ENCODE measurements around the gene PTGDS. TPM values are rescaled to one million over a fixed set of nuclear protein-coding genes. Genes with fewer than 3 reads are reported as not detected.
A peak's percentile ranks its signal among the peaks of the same experiment; 100 is the strongest.

Gene PTGDS
- total RNA-seq, 1 donor from 2014 or later: not detected

DNA sequence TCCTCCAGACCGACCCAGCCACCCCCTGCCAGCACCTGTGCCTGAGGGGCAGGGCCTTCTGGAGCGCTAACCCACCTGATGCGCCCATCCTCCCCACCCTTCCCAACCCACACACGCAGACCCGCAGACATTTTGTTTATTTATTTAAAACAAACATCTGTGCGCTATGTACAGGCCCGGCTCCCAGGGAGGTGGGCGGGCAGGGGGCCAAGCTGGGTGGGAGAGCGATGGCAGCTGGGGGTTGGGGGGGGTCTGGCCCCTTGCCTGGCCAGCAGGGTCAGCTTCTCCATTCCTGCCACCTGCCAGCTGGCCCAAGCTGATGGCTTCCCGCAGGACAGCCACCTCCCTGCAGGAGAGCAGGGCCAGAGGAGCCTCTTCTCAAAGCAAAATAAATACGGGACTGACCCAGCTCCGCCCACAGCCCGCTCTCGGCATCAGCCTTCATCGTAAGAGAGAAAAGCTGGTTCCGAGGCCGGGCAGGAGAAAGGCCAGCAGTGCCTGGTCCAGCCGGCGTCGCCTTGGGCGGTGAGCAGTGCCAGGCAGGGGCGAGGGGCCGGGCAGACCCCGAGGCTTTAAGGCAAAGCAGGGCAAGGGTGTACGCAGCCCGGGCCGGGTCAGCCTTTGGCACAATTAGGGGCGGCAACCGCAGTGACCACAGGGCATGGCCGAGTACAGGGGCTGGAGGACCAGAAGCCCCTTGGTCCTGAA lies 30.0 kb downstream of the PTGDS start:
- peaks cover 2% of the 10 kb centered on the region for H3K4me1 Mint-ChIP-seq (ENCODE audit: low read depth, unreplicated experiment)
- DNase-seq: peak; percentile 56
- TF ChIP-seq, protein P1, sequence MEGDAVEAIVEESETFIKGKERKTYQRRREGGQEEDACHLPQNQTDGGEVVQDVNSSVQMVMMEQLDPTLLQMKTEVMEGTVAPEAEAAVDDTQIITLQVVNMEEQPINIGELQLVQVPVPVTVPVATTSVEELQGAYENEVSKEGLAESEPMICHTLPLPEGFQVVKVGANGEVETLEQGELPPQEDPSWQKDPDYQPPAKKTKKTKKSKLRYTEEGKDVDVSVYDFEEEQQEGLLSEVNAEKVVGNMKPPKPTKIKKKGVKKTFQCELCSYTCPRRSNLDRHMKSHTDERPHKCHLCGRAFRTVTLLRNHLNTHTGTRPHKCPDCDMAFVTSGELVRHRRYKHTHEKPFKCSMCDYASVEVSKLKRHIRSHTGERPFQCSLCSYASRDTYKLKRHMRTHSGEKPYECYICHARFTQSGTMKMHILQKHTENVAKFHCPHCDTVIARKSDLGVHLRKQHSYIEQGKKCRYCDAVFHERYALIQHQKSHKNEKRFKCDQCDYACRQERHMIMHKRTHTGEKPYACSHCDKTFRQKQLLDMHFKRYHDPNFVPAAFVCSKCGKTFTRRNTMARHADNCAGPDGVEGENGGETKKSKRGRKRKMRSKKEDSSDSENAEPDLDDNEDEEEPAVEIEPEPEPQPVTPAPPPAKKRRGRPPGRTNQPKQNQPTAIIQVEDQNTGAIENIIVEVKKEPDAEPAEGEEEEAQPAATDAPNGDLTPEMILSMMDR (IDR thresholded peaks at IDR 0.05; ENCODE audit: partially characterized antibody, unreplicated experiment): no peak
- peaks cover 3% of the 10 kb centered on the region for H3K27me3 Mint-ChIP-seq (ENCODE audit: unreplicated experiment)
- H3K4me3 Mint-ChIP-seq (ENCODE audit: unreplicated experiment): no peak overlapping the region
- H3K27ac Mint-ChIP-seq (ENCODE audit: unreplicated experiment): no peak overlapping the region
- H3K36me3 Mint-ChIP-seq (ENCODE audit: unreplicated experiment): no peaks in the 10 kb centered on the region
- H3K9me3 Mint-ChIP-seq (ENCODE audit: unreplicated experiment): peaks cover 2% of the 10 kb centered on the region

DNA sequence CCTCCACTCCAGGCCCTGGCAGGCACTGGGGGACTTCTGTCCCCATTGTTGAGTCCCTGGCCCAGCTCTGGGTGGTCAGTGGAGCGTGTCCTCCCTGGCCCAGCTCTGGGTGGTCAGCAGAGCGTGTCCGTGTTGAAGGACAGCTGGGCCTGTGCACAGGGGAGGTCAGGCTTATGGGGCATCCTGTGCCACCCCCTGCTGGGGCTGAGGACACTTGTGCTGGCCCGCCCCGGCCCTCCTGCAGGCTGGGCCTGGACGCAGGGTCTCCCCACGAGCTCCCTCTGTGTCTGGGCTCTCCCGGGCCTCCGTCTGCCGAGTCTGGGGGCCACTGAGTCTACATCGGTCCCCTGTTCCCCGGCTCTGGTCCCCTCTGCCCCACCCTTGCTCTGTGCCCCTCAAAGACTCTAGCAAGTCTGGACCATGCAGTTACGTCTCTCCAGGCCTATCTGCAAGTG lies 30.5 kb downstream of the PTGDS start:
- Mint-ChIP-seq H3K9me3 (ENCODE audit: unreplicated experiment) (peaks cover 2% of the 10 kb centered on the region), H3K27ac (ENCODE audit: unreplicated experiment) (no peak overlapping the region), H3K4me3 (ENCODE audit: unreplicated experiment) (no peak overlapping the region), H3K27me3 (ENCODE audit: unreplicated experiment) (peaks cover 3% of the 10 kb centered on the region), H3K36me3 (ENCODE audit: unreplicated experiment) (no peaks in the 10 kb centered on the region), H3K4me1 (ENCODE audit: low read depth, unreplicated experiment) (peaks cover 2% of the 10 kb centered on the region)
- no peak for DNase-seq
- TF ChIP-seq, protein P1 (IDR thresholded peaks at IDR 0.05; ENCODE audit: partially characterized antibody, unreplicated experiment): no peak

DNA sequence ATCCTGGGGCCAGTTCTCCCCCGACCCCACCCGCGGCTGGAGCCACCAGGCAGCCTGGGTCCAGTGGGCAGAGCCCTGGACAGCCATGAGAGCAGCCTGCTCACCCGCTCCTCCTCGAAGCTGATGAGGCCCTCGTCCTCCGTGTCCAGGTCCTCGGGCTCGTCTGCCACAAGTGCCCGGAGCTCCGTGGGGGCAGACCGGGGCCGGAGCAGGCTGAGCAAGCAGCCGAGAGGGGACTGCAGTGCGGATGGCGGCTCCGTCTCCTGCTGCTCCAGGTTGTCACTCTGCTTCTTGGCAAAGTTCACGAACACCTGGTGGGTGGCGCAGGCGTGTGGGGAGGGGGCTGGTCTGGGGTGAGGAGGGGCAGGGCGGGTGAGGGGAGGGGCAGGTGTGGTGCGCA lies 31.0 kb downstream of the PTGDS start:
- H3K9me3 Mint-ChIP-seq (ENCODE audit: unreplicated experiment): peaks cover 2% of the 10 kb centered on the region
- H3K4me3 Mint-ChIP-seq (ENCODE audit: unreplicated experiment): no peak overlapping the region
- peaks cover 2% of the 10 kb centered on the region for H3K4me1 Mint-ChIP-seq (ENCODE audit: low read depth, unreplicated experiment)
- H3K27ac Mint-ChIP-seq (ENCODE audit: unreplicated experiment): no peak overlapping the region
- peaks cover 3% of the 10 kb centered on the region for H3K27me3 Mint-ChIP-seq (ENCODE audit: unreplicated experiment)
- DNase-seq: no peak
- H3K36me3 Mint-ChIP-seq (ENCODE audit: unreplicated experiment): no peaks in the 10 kb centered on the region
- TF ChIP-seq, protein P1 (IDR thresholded peaks at IDR 0.05; ENCODE audit: partially characterized antibody, unreplicated experiment): no peak

DNA sequence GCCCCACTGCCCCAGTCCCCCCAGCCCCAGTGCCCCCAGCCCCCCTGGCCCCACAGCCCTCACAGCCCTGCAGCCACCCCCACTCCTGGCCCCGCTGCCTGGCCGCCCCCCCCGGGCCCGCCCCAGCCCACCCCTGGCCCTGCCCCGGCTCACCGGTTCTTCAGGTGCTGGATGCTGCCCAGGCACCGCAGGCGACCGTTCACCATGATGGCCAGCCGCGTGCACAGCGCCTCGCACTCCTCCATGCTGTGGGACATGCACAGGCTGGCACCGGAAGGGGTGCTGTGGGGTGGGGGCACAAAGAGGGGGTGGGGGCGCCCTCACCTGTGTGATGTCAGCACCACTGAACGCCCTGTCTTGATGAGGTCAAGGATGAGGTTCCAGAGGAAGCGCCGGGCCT lies 31.9 kb downstream of the PTGDS start:
- Mint-ChIP-seq H3K4me3 (ENCODE audit: unreplicated experiment) (no peak overlapping the region), H3K4me1 (ENCODE audit: low read depth, unreplicated experiment) (peaks cover 2% of the 10 kb centered on the region), H3K27me3 (ENCODE audit: unreplicated experiment) (peaks cover 3% of the 10 kb centered on the region), H3K36me3 (ENCODE audit: unreplicated experiment) (no peaks in the 10 kb centered on the region), H3K27ac (ENCODE audit: unreplicated experiment) (no peak overlapping the region), H3K9me3 (ENCODE audit: unreplicated experiment) (peaks cover 2% of the 10 kb centered on the region)
- TF ChIP-seq, protein P1 (IDR thresholded peaks at IDR 0.05; ENCODE audit: partially characterized antibody, unreplicated experiment): no peak
- no peak for DNase-seq

DNA sequence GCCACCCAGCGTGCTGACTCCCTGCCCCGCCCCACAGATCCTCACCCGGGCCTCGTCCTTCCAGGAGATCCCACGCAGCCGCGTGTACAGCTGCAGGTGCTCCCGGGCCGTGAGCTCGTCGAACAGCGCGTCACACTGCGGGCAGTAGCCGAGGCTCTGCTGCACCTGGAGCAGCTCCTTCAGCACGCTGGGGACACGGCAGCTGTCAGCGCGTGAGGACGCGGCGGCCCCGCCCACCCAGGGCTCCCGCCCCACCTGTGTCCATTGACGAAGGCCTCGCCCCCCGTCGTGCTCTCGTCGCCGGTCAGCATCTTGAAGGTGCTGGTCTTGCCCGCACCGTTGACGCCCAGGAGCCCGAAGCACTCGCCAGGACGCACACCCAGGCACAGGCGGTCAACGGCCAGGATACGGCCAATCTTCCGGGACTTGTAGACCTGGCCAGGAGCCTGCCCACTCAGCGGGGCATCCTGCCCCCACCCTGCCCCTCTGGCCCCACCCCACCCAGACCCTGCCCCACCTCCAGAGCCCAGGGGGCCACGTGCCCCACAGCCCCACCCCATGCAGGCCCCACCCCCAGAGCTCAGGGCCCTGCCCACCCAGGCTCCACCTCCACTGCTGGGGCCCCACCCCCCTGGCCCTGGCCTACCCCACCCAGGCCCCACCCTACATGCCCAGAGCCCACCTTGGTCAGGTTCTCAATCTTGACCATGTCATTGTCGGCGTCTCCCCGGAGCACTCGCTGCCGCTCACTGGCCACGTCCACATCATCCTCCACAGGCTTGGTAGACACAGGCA lies 32.8 kb downstream of the PTGDS start:
- TF ChIP-seq, protein P1 (IDR thresholded peaks at IDR 0.05; ENCODE audit: partially characterized antibody, unreplicated experiment): no peak
- H3K27ac Mint-ChIP-seq (ENCODE audit: unreplicated experiment): no peak overlapping the region
- H3K36me3 Mint-ChIP-seq (ENCODE audit: unreplicated experiment): no peaks in the 10 kb centered on the region
- DNase-seq: no peak
- peaks cover 2% of the 10 kb centered on the region for H3K4me1 Mint-ChIP-seq (ENCODE audit: low read depth, unreplicated experiment)
- peaks cover 3% of the 10 kb centered on the region for H3K27me3 Mint-ChIP-seq (ENCODE audit: unreplicated experiment)
- H3K9me3 Mint-ChIP-seq (ENCODE audit: unreplicated experiment): no peaks in the 10 kb centered on the region
- H3K4me3 Mint-ChIP-seq (ENCODE audit: unreplicated experiment): no peak overlapping the region

All from glutamatergic neuron (in vitro differentiated cells).